WERI-Rb-1 (cell line): ENCODE data around the gene RNF149.

Experiments
- DNase-seq: peaks from one replicate; pipeline ENCODE4 v3.0.0-alpha.2; 2020
- H3K27ac ChIP-seq: fragments of 250-450 bp; sonication (Bioruptor Pico); 2 replicates; pipeline ENCODE4 v1.5.1; 2020; ENCODE audit warnings: mild to moderate bottlenecking, moderate library complexity
- H3K27me3 ChIP-seq: fragments of 250-450 bp; sonication (Bioruptor Pico); 2 replicates; pipeline ENCODE4 v1.5.1; 2021; ENCODE audit warnings: mild to moderate bottlenecking, low read depth, moderate library complexity; ENCODE audit not compliant: insufficient read depth, severe bottlenecking
- H3K36me3 ChIP-seq: fragments of 250-450 bp; sonication (Bioruptor Pico); 2 replicates; pipeline ENCODE4 v1.5.1; 2020; ENCODE audit warnings: mild to moderate bottlenecking, moderate library complexity
- H3K4me3 ChIP-seq: 2 replicates; pipeline ENCODE4 v1.5.1; 2011; ENCODE audit warnings: low read depth, mild to moderate bottlenecking, control low read depth, low read length
- H3K9me3 ChIP-seq: fragments of 250-450 bp; sonication (Bioruptor Pico); 2 replicates; pipeline ENCODE4 v1.5.1; 2021; ENCODE audit warnings: mild to moderate bottlenecking, moderate library complexity; ENCODE audit not compliant: severe bottlenecking
- CTCF ChIP-seq: IDR thresholded peaks from 2 replicates; pipeline ENCODE4 v1.5.1; 2011; ENCODE audit warnings: low read depth, mild to moderate bottlenecking, control low read depth, inconsistent platforms, low read length

RNF149 gene

GRCh38 chr2:101310834-101311695 lies 2.6 kb upstream of the RNF149 start:
- no peak for DNase-seq
- H3K27me3 ChIP-seq = no peaks in the 10 kb centered on the region
- no peaks in the 10 kb centered on the region for H3K9me3 ChIP-seq
- no peak for TF ChIP-seq CTCF
- no peak overlapping the region for H3K4me3 ChIP-seq
- H3K27ac ChIP-seq = no peak overlapping the region
- H3K36me3 ChIP-seq = peaks cover 19% of the 10 kb centered on the region

DNA sequence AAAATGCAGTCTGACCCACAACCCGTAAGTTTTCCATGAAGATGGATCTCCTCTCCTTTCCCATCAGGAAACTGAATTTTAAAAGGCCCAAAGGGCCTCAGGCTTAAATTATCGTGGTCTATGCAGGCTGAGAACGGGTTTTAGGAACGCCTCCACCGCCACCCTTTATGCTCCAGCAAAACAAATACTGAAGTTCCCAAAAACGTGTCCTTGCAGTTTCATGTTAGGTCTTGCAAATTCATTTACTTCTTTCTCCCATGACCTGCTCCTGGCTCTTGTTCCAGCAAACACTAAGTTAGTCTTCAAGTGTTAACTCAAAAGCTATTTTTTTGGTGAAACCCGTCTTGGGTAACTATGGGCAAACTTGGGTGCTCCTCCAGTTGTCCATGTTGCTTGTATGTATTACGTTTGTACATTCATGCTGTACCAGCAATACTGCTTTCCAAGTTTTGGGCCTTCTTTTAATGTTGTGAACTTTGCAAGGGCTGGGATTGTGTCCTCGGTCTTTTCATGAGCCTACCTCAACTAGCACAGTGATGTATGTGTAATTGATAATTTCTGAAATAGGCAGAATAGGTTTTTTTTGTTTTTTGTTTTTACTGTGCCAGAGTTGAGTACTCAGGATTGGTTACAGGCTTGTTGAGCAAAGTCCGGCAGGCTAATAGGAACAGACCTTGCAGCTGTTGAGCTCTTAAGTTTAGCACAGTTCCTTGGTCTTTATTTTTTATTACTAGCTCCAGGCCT lies 1.8 kb upstream of the RNF149 start:
- TF ChIP-seq CTCF = no peak
- peaks cover 24% of the 10 kb centered on the region for H3K36me3 ChIP-seq
- no peak overlapping the region for H3K4me3 ChIP-seq
- no peak for DNase-seq
- H3K27me3 ChIP-seq = no peaks in the 10 kb centered on the region
- no peaks in the 10 kb centered on the region for H3K9me3 ChIP-seq
- no peak overlapping the region for H3K27ac ChIP-seq

DNA sequence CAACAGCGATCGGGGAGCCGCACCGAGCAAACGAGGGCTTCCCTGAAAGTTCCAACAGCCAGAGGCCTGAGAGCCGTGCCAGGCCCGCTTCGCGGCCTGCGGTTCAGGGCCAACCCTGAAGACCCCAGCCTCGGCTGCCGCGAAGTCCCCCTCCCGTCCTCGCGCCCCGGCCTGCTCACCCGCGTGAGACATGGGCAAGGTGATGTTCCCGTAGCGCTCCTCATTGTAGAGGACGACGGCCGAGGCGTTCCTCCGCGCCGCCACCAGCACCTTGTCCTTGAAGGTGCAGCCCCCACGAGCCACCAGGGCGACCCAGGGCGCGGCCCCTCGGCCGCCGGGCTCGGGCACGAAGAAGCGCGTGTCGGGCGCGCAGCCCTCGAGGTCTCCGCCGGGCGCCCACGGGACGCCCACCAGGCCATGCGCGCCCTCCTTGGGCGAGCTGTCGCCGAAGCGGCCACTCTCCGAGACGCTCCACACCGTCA lies 510 bp downstream of the RNF149 start:
- Histone ChIP-seq H3K9me3 (no peaks in the 10 kb centered on the region), H3K4me3 (peak overlapping the region; percentile 75), H3K27ac (peak overlapping the region; percentile 86), H3K27me3 (no peaks in the 10 kb centered on the region), H3K36me3 (peaks cover 32% of the 10 kb centered on the region)
- TF ChIP-seq CTCF = no peak
- peak; percentile 25 for DNase-seq

DNA sequence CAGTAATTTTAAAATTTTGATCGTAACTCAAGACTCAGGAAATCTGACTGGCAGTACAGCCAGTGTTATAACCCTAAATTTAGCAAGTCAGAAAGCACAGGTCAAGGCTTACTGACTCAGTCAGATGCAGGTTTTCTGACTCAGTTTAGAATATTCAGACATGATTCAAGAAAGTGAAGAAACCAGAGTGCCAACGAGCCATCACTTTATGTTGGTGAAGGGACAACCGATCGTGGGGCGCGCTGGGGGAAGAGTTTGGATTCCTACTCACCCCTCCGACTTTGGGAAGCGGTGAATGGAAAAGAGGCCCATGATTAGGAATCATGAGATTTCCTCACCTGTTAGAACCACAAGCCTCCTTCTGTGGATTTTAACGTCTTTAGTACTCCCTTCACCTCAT lies 998 bp downstream of the RNF149 start:
- TF ChIP-seq CTCF = no peak
- DNase-seq = no peak
- H3K27ac ChIP-seq = peak overlapping the region; percentile 86
- H3K4me3 ChIP-seq = peak overlapping the region; percentile 75
- H3K36me3 ChIP-seq = peaks cover 34% of the 10 kb centered on the region
- no peaks in the 10 kb centered on the region for H3K9me3 ChIP-seq
- no peaks in the 10 kb centered on the region for H3K27me3 ChIP-seq

DNA sequence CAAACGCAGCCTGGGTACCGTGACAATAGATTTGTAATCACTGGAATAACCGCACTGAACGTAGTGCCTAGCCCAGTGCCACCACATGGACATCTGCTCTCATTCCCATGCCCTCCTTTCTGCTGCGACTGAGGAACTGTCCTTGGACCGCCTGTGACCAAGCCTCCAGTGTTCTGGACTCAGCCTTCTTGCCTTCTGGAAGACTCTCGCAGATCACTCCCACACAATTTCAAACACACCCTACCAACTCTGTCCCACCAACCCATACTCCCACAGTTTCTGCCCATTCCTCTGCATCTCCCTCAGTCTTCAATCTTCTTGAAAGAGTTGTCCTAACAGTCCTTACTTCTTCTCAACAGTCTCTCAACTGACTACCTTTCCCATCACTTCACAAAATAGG lies 2.1 kb downstream of the RNF149 start:
- Histone ChIP-seq H3K4me3 (no peak overlapping the region), H3K9me3 (no peaks in the 10 kb centered on the region), H3K27me3 (no peaks in the 10 kb centered on the region), H3K27ac (no peak overlapping the region; the same call in 1 of the 2 replicates), H3K36me3 (peaks cover 40% of the 10 kb centered on the region)
- no peak for TF ChIP-seq CTCF
- DNase-seq = no peak
